H1 (cell line): ENCODE results near the gene ZNF407. TPM values are rescaled to one million over a fixed set of nuclear protein-coding genes. Genes with fewer than 3 reads are reported as not detected.

Experiments
- CTCF ChIA-PET: fragments of 300-600 bp; sonication (Branson Sonifier 250); formaldehyde crosslinking; loops from one replicate; lab custom pipeline; 2021; ENCODE audit not compliant: partially characterized antibody; lab: Charles Lee
- POLR2A ChIA-PET: fragments of 300-600 bp; sonication (Branson Sonifier 250); formaldehyde crosslinking; loops from one replicate; lab custom pipeline; 2021; ENCODE audit warnings: inconsistent platforms; ENCODE audit not compliant: partially characterized antibody; lab: Charles Lee
- DNase-seq, 2 experiments: peaks; one replicate each; pipeline versions ENCODE4 v3.0.0 to v3.0.0-alpha.2; 2010 to 2022; ENCODE audit warnings: low spot score in 2 of 2, low read depth in 1 of 2, mixed read lengths in 1 of 2
- FAIRE-seq: peaks from 2 replicates; lab custom pipeline; 2011; peaks lifted over from hg19 to GRCh38; lab: Jason Lieb, UNC
- H2AFZ ChIP-seq: 2 replicates; pipeline ENCODE4 v1.8.1; 2012; ENCODE audit warnings: low read length, inconsistent platforms
- H2AK5ac ChIP-seq: 2 replicates; pipeline ENCODE4 v1.6.1; 2013; ENCODE audit warnings: low read depth, low read length
- H2BK120ac ChIP-seq: replicated peaks from 2 replicates; pipeline ENCODE3; 2013; ENCODE audit warnings: low read depth, low read length, inconsistent platforms
- H2BK12ac ChIP-seq: 2 replicates; pipeline ENCODE4 v1.6.1; 2013; ENCODE audit warnings: low read depth, low read length
- H2BK15ac ChIP-seq: 2 replicates; pipeline ENCODE4 v1.6.1; 2013; ENCODE audit warnings: low read length
- H2BK20ac ChIP-seq: 2 replicates; pipeline ENCODE4 v1.6.1; 2013; ENCODE audit warnings: low read length
- H2BK5ac ChIP-seq: 2 replicates; pipeline ENCODE4 v1.6.1; 2013; ENCODE audit warnings: low read depth, low read length
- H3K14ac ChIP-seq: 2 replicates; pipeline ENCODE4 v1.6.1; 2013; ENCODE audit warnings: inconsistent platforms; ENCODE audit not compliant: insufficient read length
- H3K18ac ChIP-seq: 2 replicates; pipeline ENCODE4 v1.6.1; 2013; ENCODE audit warnings: low read length; ENCODE audit errors: extremely low read depth
- H3K23ac ChIP-seq: 2 replicates; pipeline ENCODE4 v1.6.1; 2013; ENCODE audit warnings: inconsistent platforms; ENCODE audit not compliant: insufficient read length
- H3K23me2 ChIP-seq: 2 replicates; pipeline ENCODE4 v1.6.1; 2013; ENCODE audit warnings: low read depth, low read length
- H3K27ac ChIP-seq: 2 replicates; pipeline ENCODE4 v1.6.1; 2011; ENCODE audit warnings: low read depth, low read length, inconsistent platforms
- H3K27me3 ChIP-seq, 4 experiments: replicated peaks in 1 of 4; 1 replicate in 1 of 4; 2 replicates in 3 of 4; pipeline versions ENCODE4 v1.6.1 to v1.8.1; 2011 to 2013; ENCODE audit warnings: low read length in 3 of 4, mild to moderate bottlenecking in 3 of 4, inconsistent platforms in 2 of 4, mixed read lengths in 2 of 4, moderate library complexity in 1 of 4; ENCODE audit not compliant: control insufficient read depth in 3 of 4, insufficient read depth in 3 of 4; ENCODE audit errors: extremely low read depth in 1 of 4
- H3K36me3 ChIP-seq, 4 experiments: 2 replicates each; pipeline versions ENCODE4 v1.6.1 to v1.8.1; 2011 to 2013; ENCODE audit warnings: mild to moderate bottlenecking in 4 of 4, low read length in 3 of 4, moderate library complexity in 2 of 4, control low read depth in 1 of 4, inconsistent platforms in 1 of 4; ENCODE audit not compliant: insufficient read depth in 4 of 4, control insufficient read depth in 2 of 4
- H3K4ac ChIP-seq: replicated peaks from 2 replicates; pipeline ENCODE3; 2013; ENCODE audit warnings: low read length, low read depth, mixed read lengths, inconsistent platforms; ENCODE audit not compliant: insufficient read length
- H3K4me1 ChIP-seq, 4 experiments: replicated peaks in 1 of 4; 1 replicate in 1 of 4; 2 replicates in 3 of 4; pipeline versions ENCODE4 v1.6.1 to v1.8.1; 2011 to 2013; ENCODE audit warnings: low read length in 3 of 4, inconsistent platforms in 2 of 4, mixed read lengths in 1 of 4; ENCODE audit not compliant: insufficient read depth in 4 of 4, control insufficient read depth in 3 of 4
- H3K4me2 ChIP-seq, 2 experiments: 2 replicates each; pipeline versions ENCODE4 v1.6.1 to v1.8.1; 2011 to 2013; ENCODE audit warnings: low read depth in 2 of 2, low read length in 2 of 2, control low read depth in 1 of 2, inconsistent platforms in 1 of 2, mild to moderate bottlenecking in 1 of 2; ENCODE audit not compliant: insufficient read depth in 1 of 2
- H3K4me3 ChIP-seq, 4 experiments: fragments of 200-600, 300-600 bp in 1 of 4; sonication (generic), shearing (Covaris generic), sonication (Bioruptor Twin) in 1 of 4; 2 replicates each; pipeline versions ENCODE4 v1.5.1 to v1.8.1; 2011 to 2016; ENCODE audit warnings: low read length in 4 of 4, low read depth in 3 of 4, control low read depth in 2 of 4, inconsistent platforms in 2 of 4, mild to moderate bottlenecking in 2 of 4, mixed read lengths in 1 of 4, moderate library complexity in 1 of 4; ENCODE audit not compliant: insufficient read depth in 2 of 4; ENCODE audit errors: extremely low read depth in 1 of 4
- H3K56ac ChIP-seq: replicated peaks from 2 replicates; pipeline ENCODE3; 2013; ENCODE audit warnings: low read depth, mild to moderate bottlenecking, mixed read lengths, low read length, inconsistent platforms; ENCODE audit not compliant: insufficient read length
- H3K79me1 ChIP-seq: 2 replicates; pipeline ENCODE4 v1.6.1; 2013; ENCODE audit warnings: low read depth, low read length, control low read depth
- H3K79me2 ChIP-seq, 2 experiments: 2 replicates each; pipeline versions ENCODE4 v1.6.1 to v1.8.1; 2012 to 2013; ENCODE audit warnings: low read length in 2 of 2, mild to moderate bottlenecking in 2 of 2, inconsistent platforms in 1 of 2; ENCODE audit not compliant: insufficient read depth in 2 of 2, control insufficient read depth in 1 of 2
- H3K9ac ChIP-seq, 4 experiments: replicated peaks in 1 of 4; 1 replicate in 1 of 4; 2 replicates in 3 of 4; pipeline versions ENCODE4 v1.6.1 to v1.8.1; 2011 to 2013; ENCODE audit warnings: low read depth in 3 of 4, low read length in 3 of 4, control low read depth in 2 of 4, mild to moderate bottlenecking in 2 of 4, moderate library complexity in 2 of 4, inconsistent platforms in 1 of 4; ENCODE audit errors: extremely low read depth in 1 of 4
- H3K9me3 ChIP-seq, 2 experiments: 2 replicates each; pipeline versions ENCODE4 v1.6.1 to v1.8.1; 2012 to 2013; ENCODE audit warnings: mild to moderate bottlenecking in 2 of 2, moderate library complexity in 2 of 2, control low read depth in 1 of 2, inconsistent platforms in 1 of 2, low read depth in 1 of 2, low read length in 1 of 2, mixed read lengths in 1 of 2; ENCODE audit not compliant: insufficient read depth in 2 of 2
- H4K20me1 ChIP-seq, 2 experiments: replicated peaks in 1 of 2; 2 replicates each; pipeline versions ENCODE3 to v1.8.1; 2011 to 2013; ENCODE audit warnings: inconsistent platforms in 2 of 2, low read length in 2 of 2, mild to moderate bottlenecking in 1 of 2; ENCODE audit not compliant: insufficient read depth in 2 of 2, control insufficient read depth in 1 of 2
- H4K5ac ChIP-seq: 2 replicates; pipeline ENCODE4 v1.6.1; 2013; ENCODE audit warnings: low read length, low read depth, mixed read lengths, inconsistent platforms; ENCODE audit not compliant: insufficient read length
- H4K8ac ChIP-seq: 2 replicates; pipeline ENCODE4 v1.8.0; 2013; ENCODE audit warnings: mild to moderate bottlenecking, moderate library complexity, low read length, inconsistent platforms; ENCODE audit not compliant: insufficient read depth; ENCODE audit errors: extremely low read depth
- H4K91ac ChIP-seq: replicated peaks from 2 replicates; pipeline ENCODE3; 2013; ENCODE audit warnings: low read length, mixed read lengths, inconsistent platforms; ENCODE audit not compliant: insufficient read length
- CHD2 ChIP-seq: IDR thresholded peaks from 2 replicates; pipeline ENCODE4 v1.6.1; 2012; ENCODE audit warnings: low read length, improper control_type of control experiment
- E2F6 ChIP-seq: IDR thresholded peaks from 2 replicates; pipeline ENCODE4 v1.6.1; 2012; ENCODE audit warnings: inconsistent platforms
- EGR1 ChIP-seq: IDR thresholded peaks from 2 replicates; pipeline ENCODE4 v1.6.1; 2011; ENCODE audit warnings: low read depth, low read length, borderline replicate concordance
- EZH2 ChIP-seq: fragments of 200-600 bp; sonication (generic); IDR thresholded peaks from 2 replicates; pipeline ENCODE4 v1.7.1; 2012; ENCODE audit warnings: low read depth, mild to moderate bottlenecking, moderate library complexity, low read length, inconsistent platforms; ENCODE audit not compliant: severe bottlenecking
- HDAC2 ChIP-seq, 2 experiments: fragments of 300-600 bp in 1 of 2; sonication (generic) in 1 of 2; IDR thresholded peaks; 2 replicates each; pipeline ENCODE4 v1.6.1; 2011 to 2012; ENCODE audit warnings: low read depth in 2 of 2, low read length in 2 of 2, mild to moderate bottlenecking in 2 of 2, moderate library complexity in 2 of 2, borderline replicate concordance in 1 of 2, inconsistent platforms in 1 of 2
- MAFK ChIP-seq: IDR thresholded peaks from 2 replicates; pipeline ENCODE4 v1.6.1; 2012; ENCODE audit warnings: low read depth, mild to moderate bottlenecking, improper control_type of control experiment, low read length
- MAX ChIP-seq: IDR thresholded peaks from 2 replicates; pipeline ENCODE4 v1.6.1; 2012; ENCODE audit warnings: inconsistent platforms
- PHF8 ChIP-seq: fragments of 200-600 bp; sonication (generic); conservative IDR thresholded peaks from 2 replicates; pipeline ENCODE4 v1.7.1; 2012; ENCODE audit warnings: low read depth, mild to moderate bottlenecking, inconsistent platforms, low read length, moderate library complexity
- RFX5 ChIP-seq: IDR thresholded peaks from 2 replicates; pipeline ENCODE4 v1.6.1; 2011; ENCODE audit warnings: low read depth, low read length, improper control_type of control experiment, borderline replicate concordance
- SIN3A ChIP-seq, 2 experiments: IDR thresholded peaks in 1 of 2; conservative IDR thresholded peaks in 1 of 2; 2 replicates each; pipeline ENCODE4 v1.6.1; 2011 to 2012; ENCODE audit warnings: low read length in 2 of 2, improper control_type of control experiment in 1 of 2, low read depth in 1 of 2, mild to moderate bottlenecking in 1 of 2
- SIX5 ChIP-seq: IDR thresholded peaks from 2 replicates; pipeline ENCODE4 v1.6.1; 2011; ENCODE audit warnings: mild to moderate bottlenecking, low read depth, low read length
- SP4 ChIP-seq: IDR thresholded peaks from 2 replicates; pipeline ENCODE4 v1.6.1; 2012; ENCODE audit warnings: low read length, inconsistent platforms
- ZNF274 ChIP-seq: IDR thresholded peaks from 2 replicates; pipeline ENCODE4 v1.7.0; 2012; ENCODE audit warnings: low read length, borderline replicate concordance; ENCODE audit errors: extremely low read depth
- WGBS, 2 experiments: shearing (Covaris generic) in 1 of 2; methylation state at CpG; one replicate each; pipeline versions ENCODE4 v1.1.6 to v1.1.7; 2013 to 2015; ENCODE audit warnings: low lambda C conversion rate in 2 of 2, mixed read lengths in 2 of 2, inconsistent platforms in 1 of 2, low coverage in 1 of 2, missing lambda C conversion rate in 1 of 2; ENCODE audit not compliant: insufficient replicate concordance in 2 of 2, insufficient coverage in 1 of 2, insufficient read length in 1 of 2; ENCODE audit errors: extremely low coverage in 1 of 2, missing lambda C conversion rate in 1 of 2; 5-methylcytosine and 5-hydroxymethylcytosine counted together
- polyA plus RNA-seq, 7 experiments: library from polyadenylated mRNA; depleted of rRNA in 3 of 7; stranded (reverse) in 5 of 7; unstranded in 2 of 7; fragments of >200 nt in 5 of 7; fragments of 200-250 nt in 2 of 7; gene quantifications; 1 replicate in 5 of 7; 2 replicates in 1 of 7; 4 replicates in 1 of 7; pipeline versions ENCODE4 v1.2.1 to v1.2.3, GENCODE V29; 2011 to 2013; ENCODE audit warnings: missing spikeins in 2 of 7, mixed read lengths in 2 of 7
- total RNA-seq: library from RNA; stranded (reverse); fragmentation: NEBNext Ultra II Directional; extraction: Animal tissue kit (Norgen Biotek cat#: 25700); gene quantifications from 2 replicates; pipeline ENCODE4 v1.2.1, GENCODE V29; 2021

The ZNF407 gene
- total and polyA plus RNA-seq, 2 of the 8 experiments (the other 6 are each of a cell fraction or from before 2014, with no cell fraction given): 1.5 to 6.8 TPM

- Histone ChIP-seq H4K20me1 (no peaks in the 10 kb centered on the region), H3K18ac (no peak overlapping the region), H3K4me3 (no peak overlapping the region), H2BK12ac (no peak overlapping the region), H3K23me2 (no peaks in the 10 kb centered on the region), H3K27ac (no peak overlapping the region; the same call in 1 of the 2 replicates), H3K79me1 (no peaks in the 10 kb centered on the region; the same call in 1 of the 2 replicates), H2BK5ac (no peak overlapping the region), H4K91ac (no peak overlapping the region), H3K56ac (no peak overlapping the region), H3K4me2 (no peak overlapping the region), H3K4me1 (no peaks in the 10 kb centered on the region), H3K23ac (no peak overlapping the region), H2BK20ac (no peak overlapping the region), H2AK5ac (no peak overlapping the region), H3K9ac (no peak overlapping the region), H3K27me3 (no peaks in the 10 kb centered on the region), H3K14ac (no peak overlapping the region), H4K5ac (no peak overlapping the region), H4K8ac (no peak overlapping the region; the same call in 1 of the 2 replicates), H2AFZ (no peak overlapping the region), H2BK120ac (no peak overlapping the region), H2BK15ac (no peak overlapping the region), H3K4ac (no peak overlapping the region), H3K79me2 (no peaks in the 10 kb centered on the region), H3K36me3 (no peaks in the 10 kb centered on the region), H3K9me3 (no peaks in the 10 kb centered on the region)
- ChIA-PET POLR2A (no interaction called here), CTCF (interaction anchor here (6.6 kb wide), 1 partner anchor 13 kb away, joined by 35 read pairs; no protein-coding TSS in a partner anchor)
- WGBS, 2 experiments: 86% methylated on average over 7 of the region's 7 CpGs; no CpG with 5 or more reads in 1 of the 2 experiments
- no peak for FAIRE-seq
- no peak for DNase-seq
- TF ChIP-seq SIN3A (conservative IDR thresholded peaks at IDR 0.05 in 1 of 2, IDR thresholded peaks at IDR 0.05 in 1 of 2; ENCODE audit: low read depth in 1 of 2, low read length in 2 of 2): no peak
- TF ChIP-seq ZNF274: no peak
- no peak for TF ChIP-seq EGR1
- no peak for TF ChIP-seq SIX5
- no peak for TF ChIP-seq HDAC2 (IDR thresholded peaks at IDR 0.05; ENCODE audit: borderline replicate concordance in 1 of 2, low read depth in 2 of 2, low read length in 2 of 2)
- no peak for TF ChIP-seq E2F6
- no peak for TF ChIP-seq CHD2
- TF ChIP-seq RFX5: no peak
- no peak for TF ChIP-seq PHF8
- no peak for TF ChIP-seq EZH2
- no peak for TF ChIP-seq MAFK
- no peak for TF ChIP-seq SP4
- TF ChIP-seq MAX: no peak
Measured at GRCh38 chr18:75054046-75054445, 456.4 kb downstream of the ZNF407 start.
